ENCODE results near the gene ENPP5.
"Not testable (repeated sequence)": the region's sequence is repeated elsewhere in the genome, so short reads cannot be mapped to it uniquely, and the experiment has no call there.

ENPP5 gene

GRCh38 chr6:46174904-46175303, 4.1 kb upstream of the ENPP5 start:
- Histone ChIP-seq H3K4me3 (replicated peaks; ENCODE audit: low read depth, low read length) (no peak overlapping the region), H3K27me3 (replicated peaks; ENCODE audit: control insufficient read depth, insufficient read depth, low read length) (no peaks in the 10 kb centered on the region), H3K36me3 (ENCODE audit: control insufficient read depth, insufficient read depth, low read length) (no peaks in the 10 kb centered on the region)
- TF ChIP-seq CTCF (IDR thresholded peaks at IDR 0.05; ENCODE audit: insufficient read depth, low read length, poor library complexity, severe bottlenecking), result no peak
- no peak for DNase-seq (ENCODE audit: extremely low read depth, insufficient read length)

- no peak for TF ChIP-seq CTCF (IDR thresholded peaks at IDR 0.05; ENCODE audit: insufficient read depth, low read length, poor library complexity, severe bottlenecking)
- H3K27me3 ChIP-seq (replicated peaks; ENCODE audit: control insufficient read depth, insufficient read depth, low read length), result no peaks in the 10 kb centered on the region
- no peak overlapping the region for H3K4me3 ChIP-seq (replicated peaks; ENCODE audit: low read depth, low read length)
- H3K36me3 ChIP-seq (ENCODE audit: control insufficient read depth, insufficient read depth, low read length), result no peaks in the 10 kb centered on the region
- DNase-seq (ENCODE audit: extremely low read depth, insufficient read length), result no peak
These were observed 1.4 kb upstream of the ENPP5 start for GRCh38 chr6:46172176-46172575.

GRCh38 chr6:46160102-46160501, 10.7 kb downstream of the ENPP5 start:
- TF ChIP-seq CTCF (IDR thresholded peaks at IDR 0.05; ENCODE audit: insufficient read depth, low read length, poor library complexity, severe bottlenecking), result no peak
- no peak for DNase-seq (ENCODE audit: extremely low read depth, insufficient read length)
- H3K36me3 ChIP-seq (ENCODE audit: control insufficient read depth, insufficient read depth, low read length), result no peaks in the 10 kb centered on the region

GRCh38 chr6:46159229-46159628, 11.6 kb downstream of the ENPP5 start:
- no peak for DNase-seq (ENCODE audit: extremely low read depth, insufficient read length)
- Histone ChIP-seq H3K36me3 (ENCODE audit: control insufficient read depth, insufficient read depth, low read length) (no peaks in the 10 kb centered on the region), H3K27me3 (replicated peaks; ENCODE audit: control insufficient read depth, insufficient read depth, low read length) (no peaks in the 10 kb centered on the region), H3K4me3 (replicated peaks; ENCODE audit: low read depth, low read length) (no peak overlapping the region)
- TF ChIP-seq CTCF (IDR thresholded peaks at IDR 0.05; ENCODE audit: insufficient read depth, low read length, poor library complexity, severe bottlenecking), result no peak

More at GRCh38 chr6:46160102-46160501, 10.7 kb downstream of the ENPP5 start:
- Histone ChIP-seq H3K4me3 (replicated peaks; ENCODE audit: low read depth, low read length) (no peak overlapping the region), H3K27me3 (replicated peaks; ENCODE audit: control insufficient read depth, insufficient read depth, low read length) (no peaks in the 10 kb centered on the region)

GRCh38 chr6:46156701-46157100, 14.1 kb downstream of the ENPP5 start:
- Histone ChIP-seq H3K36me3 (ENCODE audit: control insufficient read depth, insufficient read depth, low read length) (no peaks in the 10 kb centered on the region), H3K27me3 (replicated peaks; ENCODE audit: control insufficient read depth, insufficient read depth, low read length) (no peaks in the 10 kb centered on the region), H3K4me3 (replicated peaks; ENCODE audit: low read depth, low read length) (no peak overlapping the region)
- TF ChIP-seq CTCF (IDR thresholded peaks at IDR 0.05; ENCODE audit: insufficient read depth, low read length, poor library complexity, severe bottlenecking), result no peak
- no peak for DNase-seq (ENCODE audit: extremely low read depth, insufficient read length)

GRCh38 chr6:46149066-46149465, 21.7 kb downstream of the ENPP5 start:
- H3K27me3 ChIP-seq (replicated peaks; ENCODE audit: control insufficient read depth, insufficient read depth, low read length); H3K4me3 ChIP-seq (replicated peaks; ENCODE audit: low read depth, low read length); H3K36me3 ChIP-seq (ENCODE audit: control insufficient read depth, insufficient read depth, low read length); DNase-seq (ENCODE audit: extremely low read depth, insufficient read length): not testable (repeated sequence)
